GM21737 (cell line): ENCODE data around the gene WDR20.

Source experiments
- ATAC-seq: cut with Tn5 transposase; IDR thresholded peaks from one replicate; pipeline ENCODE4 v1.9.1; 2021; ENCODE audit warnings: mild to moderate bottlenecking, moderate library complexity; ENCODE audit not compliant: unreplicated experiment

WDR20 gene

DNA sequence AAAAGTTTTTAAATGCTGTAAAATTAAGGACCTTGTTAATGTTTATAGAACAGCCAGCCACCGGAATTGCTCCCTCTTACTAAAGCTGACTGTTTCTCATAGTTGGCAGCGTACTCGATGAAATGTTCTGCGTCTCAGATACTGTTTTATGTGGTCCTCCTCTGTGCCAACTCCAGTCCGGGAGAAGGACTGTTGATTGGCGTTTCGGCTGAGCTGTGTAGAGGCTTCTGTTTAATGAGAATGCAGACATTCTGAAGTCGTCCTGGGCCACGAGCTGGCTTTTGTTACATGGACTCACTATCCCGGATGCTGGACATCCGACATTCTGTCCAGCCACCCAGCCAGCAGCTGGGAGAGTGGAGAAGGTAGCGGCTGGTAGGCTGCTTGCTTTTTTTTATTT lies 75.4 kb downstream of the WDR20 start:
- no peak for ATAC-seq

DNA sequence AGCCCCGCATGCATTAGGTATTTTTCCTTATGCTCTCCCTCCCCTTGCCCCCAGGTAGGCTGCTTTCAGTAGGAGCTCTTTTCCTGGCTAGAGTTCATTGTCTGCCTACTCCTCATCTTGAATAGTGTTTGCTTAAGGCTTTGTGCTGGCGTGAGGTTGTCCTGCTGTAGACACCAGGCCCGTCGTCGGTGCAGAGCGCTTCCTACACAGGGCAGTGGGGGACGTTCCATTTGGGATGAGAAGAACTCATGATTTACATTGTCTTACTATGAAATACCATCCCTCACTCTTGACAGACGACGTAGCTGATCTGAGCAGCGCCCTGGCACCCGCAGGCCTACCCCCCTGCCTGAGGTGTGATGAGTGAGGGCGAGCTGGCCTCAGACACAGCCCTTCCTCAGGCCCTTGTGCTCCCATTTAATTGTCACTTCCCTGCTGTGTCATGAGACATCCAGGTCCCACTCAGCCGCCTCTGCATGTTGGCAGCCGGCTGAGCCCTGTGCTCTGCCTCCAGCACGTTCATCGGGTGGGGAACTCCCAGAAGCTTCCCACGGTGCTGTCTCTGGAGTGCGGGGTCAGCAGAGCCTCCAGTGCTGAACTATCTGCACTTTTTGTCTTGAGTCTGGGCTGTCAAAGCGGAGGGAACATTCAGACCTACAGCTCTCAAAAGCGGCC lies 76.0 kb downstream of the WDR20 start:
- ATAC-seq, result no peak

GRCh38 chr14:102217399-102217798 lies 77.7 kb downstream of the WDR20 start:
- no peak for ATAC-seq

DNA sequence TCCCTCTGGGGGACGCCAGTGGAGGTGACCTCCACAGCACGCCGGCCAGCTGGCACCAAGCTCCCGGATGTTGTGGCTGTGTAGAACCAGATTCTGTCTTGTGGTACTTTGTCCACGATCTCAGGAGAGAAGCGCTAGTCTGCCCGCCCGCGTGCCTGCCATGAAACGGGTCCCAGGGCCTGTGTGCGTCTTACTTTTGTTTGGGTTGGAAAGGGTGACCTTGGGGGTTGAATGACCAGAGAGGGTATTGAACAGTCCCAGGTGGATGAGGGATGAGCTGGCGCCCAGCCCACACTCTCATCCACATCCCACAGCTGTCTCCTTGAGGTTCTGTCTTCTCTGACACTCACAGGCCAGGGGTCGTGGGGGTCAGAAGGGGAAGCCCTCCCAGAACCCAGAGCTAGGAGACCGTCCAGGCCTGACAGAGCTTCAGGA lies 78.3 kb downstream of the WDR20 start:
- ATAC-seq, result no peak

DNA sequence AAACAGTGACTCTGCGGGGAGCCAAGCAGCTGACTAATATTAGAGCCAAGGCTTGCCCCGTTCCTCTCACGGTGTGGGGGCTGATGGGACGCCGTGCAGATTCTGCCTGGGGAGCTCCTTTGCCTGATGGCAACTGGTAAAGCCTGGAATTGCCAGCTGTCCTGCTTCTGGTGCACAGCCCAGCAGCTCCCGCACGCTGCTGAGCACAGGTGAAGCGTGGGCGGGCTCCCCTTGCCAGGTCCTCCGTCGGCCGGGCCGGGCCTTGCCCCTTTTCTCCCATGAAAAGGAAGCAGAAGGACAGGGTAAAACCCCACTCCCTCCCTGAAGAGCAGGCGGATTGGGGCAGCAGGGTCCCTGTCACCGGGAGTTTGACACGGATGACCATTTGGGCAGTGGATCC lies 79.0 kb downstream of the WDR20 start:
- ATAC-seq, result no peak

- ATAC-seq, result no peak
These were observed 79.6 kb downstream of the WDR20 start for GRCh38 chr14:102219316-102219715.

GRCh38 chr14:102220031-102220430 lies 80.3 kb downstream of the WDR20 start:
- peak; percentile 95 for ATAC-seq

DNA sequence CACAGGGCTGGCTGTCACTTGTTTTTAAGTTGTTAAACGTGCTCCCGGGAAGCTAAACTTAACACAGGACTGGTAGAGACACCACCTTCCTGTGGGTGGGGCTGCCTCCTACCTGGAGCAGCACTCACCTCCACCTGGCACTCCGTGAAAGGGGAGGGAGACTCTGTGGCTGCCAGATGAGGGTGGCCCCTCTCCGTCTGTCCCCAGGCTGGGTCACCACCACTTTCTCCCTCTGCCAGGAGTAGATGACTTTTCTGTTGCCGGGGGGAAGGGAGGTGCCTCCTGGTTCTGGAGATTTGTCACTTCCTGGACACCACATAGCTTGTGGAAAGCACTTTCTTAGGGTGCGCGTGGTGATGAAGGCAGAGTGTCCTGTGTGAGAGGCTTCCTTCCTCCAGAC lies 81.3 kb downstream of the WDR20 start:
- ATAC-seq, result no peak

GRCh38 chr14:102222009-102222575 lies 82.4 kb downstream of the WDR20 start:
- no peak for ATAC-seq

DNA sequence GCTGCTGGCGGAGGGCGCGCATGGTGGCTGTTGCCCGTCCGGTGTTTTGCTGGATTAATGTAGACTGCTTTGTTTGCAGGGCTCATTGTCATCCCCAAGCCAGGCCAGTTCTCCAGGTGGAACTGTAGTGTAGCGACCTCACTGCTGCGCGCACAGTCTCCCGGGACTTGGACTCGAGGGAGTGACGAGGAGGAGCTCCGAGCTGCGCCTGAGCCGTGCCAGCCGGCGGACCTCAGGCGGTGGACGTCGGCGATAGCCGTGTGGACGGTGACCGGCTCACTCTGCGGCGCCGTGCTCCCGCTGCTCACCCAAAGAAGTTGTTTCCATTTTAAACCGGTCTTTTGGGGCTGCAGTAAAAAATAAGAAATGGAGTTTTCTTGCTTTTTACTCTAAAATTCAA lies 83.1 kb downstream of the WDR20 start:
- ATAC-seq, result no peak

DNA sequence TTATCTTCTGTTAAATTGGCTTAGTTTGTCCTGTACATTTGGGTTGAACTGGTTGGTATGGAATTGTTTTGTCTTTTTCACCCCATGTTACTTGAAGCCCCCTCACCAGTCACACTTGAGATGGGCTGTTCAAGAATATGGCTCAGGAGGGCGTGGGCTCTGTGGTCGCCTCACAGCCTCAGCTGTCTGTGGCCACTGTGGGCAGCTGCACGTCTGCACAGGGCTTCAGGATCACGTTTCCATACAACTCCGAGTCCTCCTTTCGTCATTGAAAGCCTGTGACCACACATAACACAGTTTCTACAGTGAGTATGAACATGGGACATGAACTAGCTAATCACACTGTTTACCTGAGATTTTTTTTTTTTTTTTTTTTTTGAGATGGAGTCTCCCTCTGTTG lies 84.0 kb downstream of the WDR20 start:
- ATAC-seq, result no peak

DNA sequence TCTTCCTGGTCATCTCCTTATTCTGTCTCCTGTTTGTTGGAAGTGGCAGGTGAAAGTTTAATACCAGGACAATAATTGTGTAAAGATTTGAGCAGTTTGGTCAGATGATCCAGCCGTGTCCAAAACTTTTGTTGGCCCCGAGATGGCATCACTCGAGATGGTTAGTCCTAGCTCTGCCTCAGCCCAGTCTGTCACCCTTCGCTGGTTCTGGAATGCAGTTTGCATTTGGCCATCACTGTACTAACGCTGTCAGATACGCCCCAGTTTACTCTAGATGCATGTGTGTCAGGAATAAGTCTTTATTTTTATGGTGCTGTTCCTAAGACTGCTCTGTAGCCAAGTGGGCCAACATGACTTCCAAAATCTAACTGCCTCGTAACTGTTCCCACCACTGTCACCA lies 85.7 kb downstream of the WDR20 start:
- no peak for ATAC-seq

DNA sequence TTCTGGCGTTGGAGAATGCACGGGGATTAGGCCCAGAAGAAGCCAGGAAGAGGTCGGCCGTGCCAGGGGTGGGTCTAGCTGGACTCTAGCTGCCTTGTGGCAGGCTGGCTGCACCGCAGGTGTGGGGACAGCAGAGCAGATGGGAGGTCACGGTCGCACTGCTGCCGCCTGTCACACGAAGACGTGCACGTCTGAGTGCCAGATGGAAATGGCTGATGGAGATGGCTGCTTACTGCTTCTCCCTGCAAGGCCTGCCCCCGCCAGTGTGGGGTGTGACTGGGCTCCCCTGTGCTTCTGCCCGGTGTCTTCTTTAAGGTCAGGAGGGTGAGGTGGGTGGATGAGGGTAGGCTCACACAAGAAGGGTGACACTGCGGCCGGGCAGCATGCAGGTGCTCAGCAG lies 86.2 kb downstream of the WDR20 start:
- ATAC-seq, result no peak

DNA sequence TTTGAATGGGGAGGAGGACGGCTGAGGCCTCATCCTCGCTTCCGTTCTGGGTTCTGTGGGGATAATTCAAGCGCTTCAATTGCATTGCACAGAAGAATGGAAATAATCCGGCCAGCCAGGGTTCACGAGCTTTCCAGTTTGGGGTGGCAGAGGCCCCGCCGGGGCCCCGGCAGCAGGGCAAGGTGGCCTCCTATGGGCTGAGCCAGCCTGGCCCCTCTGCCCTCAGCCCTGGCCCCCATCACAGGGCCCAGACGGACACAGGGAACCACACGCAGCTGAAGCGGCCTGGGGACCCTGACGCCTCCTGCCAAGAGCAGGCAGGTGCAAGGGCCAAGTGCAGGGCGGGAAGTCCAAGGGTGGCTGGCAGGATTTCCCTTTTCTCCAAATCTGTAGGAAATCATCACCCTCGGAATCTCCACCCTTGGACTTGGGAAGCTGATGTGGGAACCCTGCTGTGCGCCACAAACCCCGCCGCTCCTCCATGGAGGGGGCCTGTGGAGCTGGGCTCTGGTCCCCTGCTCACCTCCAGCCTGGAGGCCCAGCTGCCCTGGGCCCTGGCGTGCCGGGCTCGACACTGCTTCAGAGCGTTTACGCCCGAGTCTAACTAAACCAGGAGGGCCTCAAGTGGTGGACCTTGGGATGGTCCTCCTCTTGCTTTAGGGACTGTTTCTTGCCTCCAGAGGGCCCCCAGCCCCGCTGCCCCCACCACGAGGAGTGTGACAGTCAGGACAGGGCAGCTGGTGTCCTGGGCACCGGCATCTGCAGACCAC lies 86.8 kb downstream of the WDR20 start:
- ATAC-seq, result no peak

- ATAC-seq, result no peak
These were observed 87.7 kb downstream of the WDR20 start for GRCh38 chr14:102227184-102227964.

- ATAC-seq, result no peak
These were observed 89.5 kb downstream of the WDR20 start for GRCh38 chr14:102229071-102229738.

- no peak for ATAC-seq
These were observed 90.0 kb downstream of the WDR20 start for GRCh38 chr14:102229739-102230092.

DNA sequence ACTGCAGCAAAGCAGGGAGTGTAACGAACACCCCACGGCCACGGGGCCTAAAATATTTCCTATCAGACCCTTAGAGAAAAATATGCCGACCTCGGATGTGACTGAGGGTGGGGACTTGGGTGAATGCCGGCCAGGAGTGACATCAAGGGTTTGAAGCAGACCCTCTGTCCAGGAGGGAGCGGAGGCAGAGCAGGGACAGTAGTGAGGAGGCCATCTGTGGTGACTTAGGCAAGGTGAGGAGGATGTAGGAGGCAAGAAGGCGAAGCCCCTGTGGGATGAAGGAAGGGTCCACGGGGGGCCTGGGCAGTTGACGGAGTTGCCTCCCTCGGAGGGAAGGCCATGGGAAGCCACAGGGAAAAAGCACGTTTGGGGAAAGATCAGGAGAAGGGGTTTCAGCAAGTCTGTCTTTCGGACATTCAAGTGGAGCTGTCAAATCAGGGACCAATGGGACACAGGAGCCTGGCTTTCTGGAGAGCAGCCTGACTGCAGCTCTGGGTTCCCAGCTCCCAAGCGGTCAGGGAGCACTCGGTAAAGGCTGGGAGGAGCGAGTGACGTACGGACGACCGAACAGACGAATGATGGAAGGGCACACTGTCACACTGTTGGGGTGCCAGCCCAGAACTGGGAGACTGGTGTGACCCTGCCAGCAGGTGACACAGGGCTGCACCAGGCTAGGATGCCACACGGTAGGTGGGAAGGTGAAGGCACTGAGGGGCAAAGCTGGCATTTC lies 90.9 kb downstream of the WDR20 start:
- ATAC-seq, result no peak

GRCh38 chr14:102231476-102232347 lies 92.0 kb downstream of the WDR20 start:
- ATAC-seq, result no peak

GRCh38 chr14:102232348-102232625 lies 92.6 kb downstream of the WDR20 start:
- ATAC-seq, result no peak
